ENCODE results near the gene PARP15.

GRCh38 chr3:122559906-122560305 is 17.5 kb upstream of the PARP15 start:
- TF ChIP-seq CTCF (conservative IDR thresholded peaks at IDR 0.05 in 1 of 2, IDR thresholded peaks at IDR 0.05 in 1 of 2; ENCODE audit: low read depth in 1 of 2, low read length in 2 of 2) = no peak
- TF ChIP-seq EZH2 (IDR thresholded peaks at IDR 0.05; ENCODE audit: low read length, missing control alignments) = no peak
